GM12878 (cell line): Measurements from ENCODE around the gene SIL1. TPM values are rescaled to one million over a fixed set of nuclear protein-coding genes. Genes with fewer than 3 reads are reported as not detected.

ENCODE experiments used
- ATAC-seq: fragments of 200-7000 bp; cut with Tn5 transposase; 3 replicates; pipeline ENCODE4 v1.9.1; 2020; ENCODE audit warnings: mild to moderate bottlenecking, moderate library complexity
- BruUV-seq: library from RNA; stranded (reverse); fragments of 400-500 nt; replicated peaks from 2 replicates; lab custom pipeline; 2021; lab: Mats Ljungman, UMichigan
- CTCF ChIA-PET: fragments of 300-600 bp; sonication (Branson Sonifier 250); formaldehyde crosslinking; extraction: SDS; loops from one replicate; lab custom pipeline; 2021; ENCODE audit warnings: inconsistent platforms; lab: Yijun Ruan, JAX
- POLR2A ChIA-PET: fragments of 350-600 bp; formaldehyde crosslinking; extraction: SDS; loops from one replicate; lab custom pipeline; 2021; ENCODE audit warnings: inconsistent platforms; lab: Charles Lee
- RAD21 ChIA-PET: fragments of 300-600 bp; sonication (Branson Sonifier 250); formaldehyde crosslinking; loops from one replicate; lab custom pipeline; 2023; ENCODE audit warnings: antibody characterized with exemption; ENCODE audit not compliant: unreplicated experiment; lab: Charles Lee
- SMC1A ChIA-PET: fragments of 300-600 bp; sonication (Branson Sonifier 250); formaldehyde crosslinking; loops from one replicate; lab custom pipeline; 2023; ENCODE audit not compliant: unreplicated experiment, uncharacterized antibody; lab: Charles Lee
- DNase-seq: peaks from one replicate; pipeline ENCODE4 v3.0.0-alpha.2; 2011; ENCODE audit warnings: low read depth, low spot score
- FAIRE-seq: peaks from 3 replicates; lab custom pipeline; 2011; peaks lifted over from hg19 to GRCh38; lab: Jason Lieb, UNC
- H2AFZ ChIP-seq: 2 replicates; pipeline ENCODE4 v1.6.0; 2011; ENCODE audit warnings: low read depth, low read length, control low read depth; ENCODE audit not compliant: control insufficient read depth
- H3K27ac ChIP-seq: 2 replicates; pipeline ENCODE4 v1.5.1; 2011; ENCODE audit warnings: control low read depth; ENCODE audit not compliant: control insufficient read depth, insufficient read depth
- H3K27me3 ChIP-seq, 2 experiments: replicated peaks in 1 of 2; 2 replicates each; pipeline versions ENCODE4 v1.6.0 to v1.6.1; 2011; ENCODE audit warnings: low read length in 1 of 2; ENCODE audit not compliant: control insufficient read depth in 2 of 2, insufficient read depth in 2 of 2
- H3K36me3 ChIP-seq, 2 experiments: 2 replicates each; pipeline ENCODE4 v1.5.1; 2011; ENCODE audit warnings: low read length in 1 of 2; ENCODE audit not compliant: control insufficient read depth in 2 of 2, insufficient read depth in 2 of 2
- H3K4me1 ChIP-seq: 2 replicates; pipeline ENCODE4 v1.6.1; 2011; ENCODE audit warnings: mild to moderate bottlenecking, low read length, moderate library complexity, mixed read lengths; ENCODE audit not compliant: control insufficient read depth, insufficient read depth
- H3K4me2 ChIP-seq: 2 replicates; pipeline ENCODE4 v1.6.0; 2011; ENCODE audit warnings: control low read depth; ENCODE audit not compliant: control insufficient read depth, insufficient read depth
- H3K4me3 ChIP-seq: fragments of 200-600 bp; sonication (generic); 2 replicates; pipeline ENCODE4 v1.5.1; 2016
- H3K79me2 ChIP-seq: 2 replicates; pipeline ENCODE4 v1.6.0; 2011; ENCODE audit warnings: low read length; ENCODE audit not compliant: control insufficient read depth, insufficient read depth
- H3K9ac ChIP-seq: 2 replicates; pipeline ENCODE4 v1.8.0; 2011; ENCODE audit warnings: low read length, control low read depth, mixed read lengths; ENCODE audit not compliant: control insufficient read depth, insufficient read depth
- H3K9me3 ChIP-seq: replicated peaks from 3 replicates; pipeline ENCODE4 v1.5.1; 2011; ENCODE audit warnings: mild to moderate bottlenecking, low read length; ENCODE audit not compliant: control insufficient read depth, insufficient read depth
- H4K20me1 ChIP-seq: 2 replicates; pipeline ENCODE4 v1.6.0; 2011; ENCODE audit not compliant: control insufficient read depth, insufficient read depth
- WGBS: methylation state at CpG from one replicate; pipeline ENCODE4 v1.1.6; 2016; ENCODE audit warnings: low lambda C conversion rate; ENCODE audit not compliant: insufficient replicate concordance, insufficient coverage; ENCODE audit errors: missing lambda C conversion rate; 5-methylcytosine and 5-hydroxymethylcytosine counted together
- in situ Hi-C: fragments of 300-500 bp; cut with MboI; formaldehyde crosslinking; loops from 9 replicates; pipeline ENCODE4 v1.14.3; 2018; ENCODE audit warnings: mixed read lengths
- intact Hi-C: fragments of 100-400 bp; cut with micrococcal nuclease; formaldehyde crosslinking; loops from one replicate; pipeline ENCODE4 v1.14.2; 2022; ENCODE audit not compliant: unreplicated experiment
- polyA plus RNA-seq, 11 experiments: library from polyadenylated mRNA; depleted of rRNA in 4 of 11; unstranded in 6 of 11; stranded (reverse) in 5 of 11; fragments of >200 nt; fragmentation: Nextera tagmentation in 4 of 11; fragmentation: Illumina TruSeq in 1 of 11; extraction: Ambion mirVana in 4 of 11; extraction: Trizol in 1 of 11; gene quantifications; 1 replicate in 1 of 11; 2 replicates in 10 of 11; pipeline versions ENCODE4 v1.2.1 to v1.2.3, GENCODE V29; 2011 to 2016; ENCODE audit warnings: inconsistent platforms in 2 of 11, missing spikeins in 2 of 11, low read depth in 1 of 11
- total RNA-seq, 4 experiments: library from RNA; depleted of rRNA in 3 of 4; stranded (reverse); fragments of >200 nt in 3 of 4; fragmentation: Illumina TruSeq in 1 of 4; extraction: Trizol in 1 of 4; gene quantifications; 2 replicates each; pipeline versions ENCODE4 v1.2.1 to v1.2.3, GENCODE V29; 2013 to 2021
- TF ChIP-seq, protein P1 (sequence below): IDR thresholded peaks from 2 replicates; pipeline ENCODE4 v1.6.1; 2011; ENCODE audit warnings: mild to moderate bottlenecking, low read depth, low read length, moderate library complexity; ENCODE audit not compliant: insufficient replicate concordance
- TF ChIP-seq, protein P2 (sequence below): fragments of 450-650 bp; formaldehyde crosslinking; IDR thresholded peaks from 2 replicates; pipeline ENCODE4 v1.4.0; 2022; ENCODE audit warnings: mild to moderate bottlenecking, moderate library complexity

The SIL1 gene
- total and polyA plus RNA-seq, 10 of the 15 experiments (the other 5 are each of a cell fraction or from before 2014, with no cell fraction given), result 4.1 to 49.8 (median 29.4) TPM

DNA sequence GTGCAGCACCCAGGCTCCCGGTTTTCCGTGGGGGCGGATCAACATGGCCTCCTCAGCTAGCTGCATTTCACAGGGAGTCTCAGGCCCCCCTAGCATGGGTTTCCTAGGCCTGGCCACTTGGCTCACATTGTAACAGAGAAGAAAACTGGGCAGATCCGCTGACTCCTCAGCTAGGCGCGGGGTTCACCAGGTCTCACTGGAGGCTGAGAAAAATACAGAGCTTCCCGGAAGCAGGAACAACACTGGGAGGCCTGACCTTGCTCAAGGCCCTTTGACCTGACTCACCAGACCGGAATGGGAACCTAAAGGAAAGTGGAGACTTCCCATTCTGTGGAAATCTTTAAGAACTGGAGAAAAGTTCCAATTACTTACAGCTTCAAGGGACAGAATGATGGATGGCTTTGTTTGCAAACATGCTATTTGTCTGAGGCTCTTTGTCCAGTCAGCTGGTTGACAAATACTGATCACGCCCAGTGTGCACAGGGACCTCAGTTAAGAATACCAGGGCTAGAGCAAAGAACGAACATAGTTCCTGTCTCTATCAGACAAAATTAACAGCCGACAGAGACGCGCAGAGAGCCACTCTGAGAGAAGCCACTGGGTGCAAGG is 234.3 kb downstream of the SIL1 start:
- Histone ChIP-seq H2AFZ (no peak overlapping the region), H3K27ac (no peak overlapping the region), H3K36me3 (peaks cover 0 to 10% of the 10 kb centered on the region in 2 experiments; a peak in 1 of 4 replicates), H3K27me3 (no peaks in the 10 kb centered on the region), H3K4me1 (no peaks in the 10 kb centered on the region), H4K20me1 (no peaks in the 10 kb centered on the region), H3K4me2 (no peak overlapping the region), H3K4me3 (no peak overlapping the region), H3K79me2 (no peaks in the 10 kb centered on the region), H3K9ac (no peak overlapping the region), H3K9me3 (no peaks in the 10 kb centered on the region)
- RAD21 ChIA-PET, result no interaction called here
- no peak for DNase-seq
- intact Hi-C loops, result no loop called here
- SMC1A ChIA-PET, result interaction anchor here (1.0 to 1.7 kb wide), 2 partner anchors 10 to 14 kb away, joined by 3 to 4 read pairs; no protein-coding TSS in a partner anchor
- CTCF ChIA-PET, result no interaction called here
- in situ Hi-C loops, result no loop called here
- POLR2A ChIA-PET, result no interaction called here
- WGBS, result 88% methylated on average over 13 of the region's 13 CpGs
- FAIRE-seq, result no peak
- no TSS peak for BruUV-seq
- ATAC-seq, result no peak
- TF ChIP-seq, protein P1, sequence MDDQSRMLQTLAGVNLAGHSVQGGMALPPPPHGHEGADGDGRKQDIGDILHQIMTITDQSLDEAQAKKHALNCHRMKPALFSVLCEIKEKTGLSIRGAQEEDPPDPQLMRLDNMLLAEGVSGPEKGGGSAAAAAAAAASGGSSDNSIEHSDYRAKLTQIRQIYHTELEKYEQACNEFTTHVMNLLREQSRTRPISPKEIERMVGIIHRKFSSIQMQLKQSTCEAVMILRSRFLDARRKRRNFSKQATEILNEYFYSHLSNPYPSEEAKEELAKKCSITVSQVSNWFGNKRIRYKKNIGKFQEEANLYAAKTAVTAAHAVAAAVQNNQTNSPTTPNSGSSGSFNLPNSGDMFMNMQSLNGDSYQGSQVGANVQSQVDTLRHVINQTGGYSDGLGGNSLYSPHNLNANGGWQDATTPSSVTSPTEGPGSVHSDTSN, result no peak
- TF ChIP-seq, protein P2, sequence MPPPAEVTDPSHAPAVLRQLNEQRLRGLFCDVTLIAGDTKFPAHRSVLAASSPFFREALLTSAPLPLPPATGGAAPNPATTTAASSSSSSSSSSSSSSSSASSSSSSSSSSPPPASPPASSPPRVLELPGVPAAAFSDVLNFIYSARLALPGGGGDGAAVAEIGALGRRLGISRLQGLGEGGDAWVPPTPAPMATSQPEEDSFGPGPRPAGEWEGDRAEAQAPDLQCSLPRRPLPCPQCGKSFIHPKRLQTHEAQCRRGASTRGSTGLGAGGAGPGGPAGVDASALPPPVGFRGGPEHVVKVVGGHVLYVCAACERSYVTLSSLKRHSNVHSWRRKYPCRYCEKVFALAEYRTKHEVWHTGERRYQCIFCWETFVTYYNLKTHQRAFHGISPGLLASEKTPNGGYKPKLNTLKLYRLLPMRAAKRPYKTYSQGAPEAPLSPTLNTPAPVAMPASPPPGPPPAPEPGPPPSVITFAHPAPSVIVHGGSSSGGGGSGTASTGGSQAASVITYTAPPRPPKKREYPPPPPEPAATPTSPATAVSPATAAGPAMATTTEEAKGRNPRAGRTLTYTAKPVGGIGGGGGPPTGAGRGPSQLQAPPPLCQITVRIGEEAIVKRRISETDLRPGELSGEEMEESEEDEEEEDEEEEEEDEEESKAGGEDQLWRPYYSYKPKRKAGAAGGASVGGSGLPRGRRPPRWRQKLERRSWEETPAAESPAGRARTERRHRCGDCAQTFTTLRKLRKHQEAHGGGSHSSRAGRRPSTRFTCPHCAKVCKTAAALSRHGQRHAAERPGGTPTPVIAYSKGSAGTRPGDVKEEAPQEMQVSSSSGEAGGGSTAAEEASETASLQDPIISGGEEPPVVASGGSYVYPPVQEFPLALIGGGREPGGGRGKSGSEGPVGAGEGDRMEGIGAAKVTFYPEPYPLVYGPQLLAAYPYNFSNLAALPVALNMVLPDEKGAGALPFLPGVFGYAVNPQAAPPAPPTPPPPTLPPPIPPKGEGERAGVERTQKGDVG, result no peak
